ES-I3 (cell line): ENCODE data around the gene NTNG1.

Source experiments
- H3K36me3 ChIP-seq: 2 replicates; pipeline ENCODE4 v1.6.1; 2013; ENCODE audit warnings: mild to moderate bottlenecking, low read length, control low read depth, moderate library complexity; ENCODE audit not compliant: insufficient read depth
- H3K4me1 ChIP-seq: 2 replicates; pipeline ENCODE4 v1.6.1; 2013; ENCODE audit warnings: mild to moderate bottlenecking, control low read depth, low read length; ENCODE audit not compliant: insufficient read depth
- H3K9ac ChIP-seq: 2 replicates; pipeline ENCODE4 v1.6.1; 2013; ENCODE audit warnings: low read depth, mild to moderate bottlenecking, low read length, moderate library complexity
- H3K9me3 ChIP-seq: 2 replicates; pipeline ENCODE4 v1.6.1; 2013; ENCODE audit warnings: mild to moderate bottlenecking, low read length, moderate library complexity; ENCODE audit not compliant: control insufficient read depth, insufficient read depth

Gene NTNG1

DNA sequence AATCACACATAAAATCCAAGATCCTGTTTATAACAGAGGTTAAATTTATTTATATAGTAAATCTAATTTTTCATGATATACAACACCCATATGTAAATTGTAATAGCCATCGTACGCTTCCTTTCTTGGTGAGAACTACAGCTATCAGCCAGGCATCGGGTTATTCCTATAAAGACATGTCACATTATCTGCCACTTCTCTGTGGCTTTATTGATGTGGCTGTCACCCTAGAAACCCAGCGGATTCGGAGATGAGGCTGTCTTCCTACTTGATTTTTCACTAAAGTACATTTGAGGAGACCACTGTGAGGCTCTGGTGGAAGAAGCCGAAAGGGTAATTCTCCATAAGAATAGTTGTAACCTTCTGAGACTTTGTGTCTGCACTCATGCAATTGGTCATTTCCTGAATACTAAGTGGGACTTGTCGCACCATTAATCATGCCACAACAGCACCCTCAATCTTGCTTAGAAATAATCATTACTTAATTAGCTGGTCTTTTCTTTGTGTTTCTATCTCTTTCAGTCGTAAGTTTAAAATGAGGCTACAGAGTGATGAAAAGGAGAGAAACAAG is 106.0 kb downstream of the NTNG1 start:
- Histone ChIP-seq H3K9me3 (no peaks in the 10 kb centered on the region), H3K9ac (no peak overlapping the region), H3K4me1 (peaks cover 21% of the 10 kb centered on the region), H3K36me3 (no peaks in the 10 kb centered on the region)

GRCh38 chr1:107247679-107248078 is 106.8 kb downstream of the NTNG1 start:
- no peaks in the 10 kb centered on the region for H3K9me3 ChIP-seq
- peaks cover 21% of the 10 kb centered on the region for H3K4me1 ChIP-seq
- no peak overlapping the region for H3K9ac ChIP-seq
- H3K36me3 ChIP-seq, result no peaks in the 10 kb centered on the region

DNA sequence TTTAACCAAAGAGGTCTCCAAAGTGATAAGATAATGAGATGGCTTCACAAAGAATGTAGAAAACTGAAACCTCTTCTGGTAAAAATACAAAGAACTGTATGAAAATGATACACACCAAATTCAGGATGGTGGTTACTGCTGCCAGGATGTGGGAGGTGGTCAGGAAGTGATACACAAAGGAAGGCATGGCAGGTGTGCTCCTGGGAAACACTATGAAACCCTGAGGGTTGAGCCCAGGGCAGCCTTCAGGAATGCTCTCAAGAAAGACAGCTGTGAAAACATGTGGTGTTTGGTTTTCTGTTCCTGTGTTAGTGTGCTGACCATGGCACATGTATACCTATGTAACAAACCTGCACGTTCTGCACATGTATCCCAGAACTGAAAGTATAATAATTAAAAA is 109.3 kb downstream of the NTNG1 start:
- Histone ChIP-seq H3K36me3 (no peaks in the 10 kb centered on the region), H3K4me1 (peaks cover 30% of the 10 kb centered on the region), H3K9ac (no peak overlapping the region), H3K9me3 (no peaks in the 10 kb centered on the region)

- H3K36me3 ChIP-seq, result no peaks in the 10 kb centered on the region
- H3K4me1 ChIP-seq, result peaks cover 32% of the 10 kb centered on the region
- no peak overlapping the region for H3K9ac ChIP-seq
- H3K9me3 ChIP-seq, result no peaks in the 10 kb centered on the region
Measured at GRCh38 chr1:107251083-107251482, 110.2 kb downstream of the NTNG1 start.

DNA sequence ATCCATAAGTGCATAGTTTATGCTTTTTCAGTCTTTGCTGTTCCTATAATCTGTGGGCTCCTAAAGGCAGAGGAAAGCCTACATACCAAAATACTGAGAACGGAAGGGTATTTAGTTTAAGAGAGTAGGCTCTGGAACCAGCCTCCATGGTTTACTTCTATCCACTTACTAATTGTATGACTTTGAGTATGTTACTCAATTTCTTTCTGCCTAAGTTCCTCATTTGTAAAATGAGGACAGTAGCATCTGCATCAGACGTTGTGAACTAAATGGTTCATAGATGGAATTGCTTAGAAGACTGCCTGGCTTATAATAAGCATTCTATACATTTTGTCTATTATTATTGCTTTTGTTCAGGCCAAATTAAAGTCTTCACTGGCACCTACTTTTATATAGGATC is 111.0 kb downstream of the NTNG1 start:
- peaks cover 37% of the 10 kb centered on the region for H3K4me1 ChIP-seq
- H3K9ac ChIP-seq, result no peak overlapping the region
- no peaks in the 10 kb centered on the region for H3K9me3 ChIP-seq
- H3K36me3 ChIP-seq, result no peaks in the 10 kb centered on the region

- no peak overlapping the region for H3K9ac ChIP-seq
- no peaks in the 10 kb centered on the region for H3K9me3 ChIP-seq
- no peaks in the 10 kb centered on the region for H3K36me3 ChIP-seq
- H3K4me1 ChIP-seq, result peaks cover 33% of the 10 kb centered on the region
Measured at GRCh38 chr1:107252271-107252670, 111.4 kb downstream of the NTNG1 start.

GRCh38 chr1:107254306-107254705 is 113.5 kb downstream of the NTNG1 start:
- Histone ChIP-seq H3K9me3 (no peaks in the 10 kb centered on the region), H3K36me3 (no peaks in the 10 kb centered on the region), H3K4me1 (peaks cover 23% of the 10 kb centered on the region; the same call in 1 of the 2 replicates), H3K9ac (no peak overlapping the region)

- Histone ChIP-seq H3K9ac (no peak overlapping the region), H3K4me1 (peaks cover 18% of the 10 kb centered on the region; the same call in 1 of the 2 replicates), H3K9me3 (no peaks in the 10 kb centered on the region), H3K36me3 (no peaks in the 10 kb centered on the region)
Measured at GRCh38 chr1:107255469-107255868, 114.6 kb downstream of the NTNG1 start.

GRCh38 chr1:107262467-107263286 is 121.8 kb downstream of the NTNG1 start:
- H3K9ac ChIP-seq, result no peak overlapping the region; the same call in 1 of the 2 replicates
- H3K9me3 ChIP-seq, result no peaks in the 10 kb centered on the region
- 0 out of 2 replicates have a peak, but pooled peaks cover 4% of the 10 kb centered on the region for H3K4me1 ChIP-seq
- no peaks in the 10 kb centered on the region for H3K36me3 ChIP-seq

GRCh38 chr1:107263291-107263915 is 122.6 kb downstream of the NTNG1 start:
- H3K36me3 ChIP-seq, result no peaks in the 10 kb centered on the region

GRCh38 chr1:107264007-107264406 is 123.2 kb downstream of the NTNG1 start:
- 0 out of 2 replicates have a peak, but pooled peaks cover 4% of the 10 kb centered on the region for H3K4me1 ChIP-seq
- no peaks in the 10 kb centered on the region for H3K36me3 ChIP-seq
- H3K9ac ChIP-seq, result no peak overlapping the region
- H3K9me3 ChIP-seq, result no peaks in the 10 kb centered on the region

More at GRCh38 chr1:107263291-107263915, 122.6 kb downstream of the NTNG1 start:
- Histone ChIP-seq H3K9me3 (no peaks in the 10 kb centered on the region), H3K4me1 (0 out of 2 replicates have a peak, but pooled peaks cover 4% of the 10 kb centered on the region), H3K9ac (no peak overlapping the region)

DNA sequence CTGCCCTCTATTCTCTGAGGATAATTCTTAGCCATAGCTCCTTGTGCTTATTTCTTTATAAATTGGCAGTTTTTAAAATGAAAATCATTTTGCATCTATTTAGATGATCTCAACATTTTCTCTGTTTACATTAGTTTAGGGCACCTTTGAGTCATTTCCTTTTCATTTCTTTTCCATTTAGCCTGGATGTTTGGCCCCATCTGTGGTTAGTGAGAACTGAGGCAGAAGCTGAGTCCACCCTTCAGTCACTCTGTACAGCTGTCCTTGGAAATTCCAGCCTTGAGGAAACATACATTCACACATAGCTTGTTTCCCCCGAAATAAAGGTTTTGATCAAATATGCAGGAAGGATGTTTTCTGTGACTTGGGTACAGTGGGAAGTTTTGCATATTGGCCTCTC is 123.7 kb downstream of the NTNG1 start:
- Histone ChIP-seq H3K9me3 (no peaks in the 10 kb centered on the region), H3K4me1 (0 out of 2 replicates have a peak, but pooled peaks cover 4% of the 10 kb centered on the region), H3K9ac (no peak overlapping the region), H3K36me3 (no peaks in the 10 kb centered on the region)

DNA sequence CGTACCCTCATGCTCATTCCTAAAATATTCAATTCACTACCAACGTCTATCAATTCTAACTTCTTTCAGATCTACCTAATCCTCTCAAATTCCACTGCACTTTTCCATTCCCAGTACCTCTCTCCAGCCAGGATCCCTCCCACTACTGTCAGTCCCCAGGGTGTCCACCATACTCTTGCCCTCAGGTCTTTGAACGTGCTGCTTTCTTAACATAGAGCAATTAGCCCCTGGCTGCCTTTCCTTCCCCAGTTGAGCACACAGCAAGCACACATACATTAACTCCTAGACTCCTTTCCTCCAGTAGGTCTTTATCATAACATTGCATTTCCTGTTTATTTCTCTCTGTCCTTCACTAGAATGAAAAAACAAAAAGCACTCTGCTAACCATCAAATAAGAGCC is 126.7 kb downstream of the NTNG1 start:
- Histone ChIP-seq H3K36me3 (no peaks in the 10 kb centered on the region), H3K9me3 (no peaks in the 10 kb centered on the region), H3K4me1 (0 out of 2 replicates have a peak, but pooled peaks cover 4% of the 10 kb centered on the region), H3K9ac (no peak overlapping the region)

DNA sequence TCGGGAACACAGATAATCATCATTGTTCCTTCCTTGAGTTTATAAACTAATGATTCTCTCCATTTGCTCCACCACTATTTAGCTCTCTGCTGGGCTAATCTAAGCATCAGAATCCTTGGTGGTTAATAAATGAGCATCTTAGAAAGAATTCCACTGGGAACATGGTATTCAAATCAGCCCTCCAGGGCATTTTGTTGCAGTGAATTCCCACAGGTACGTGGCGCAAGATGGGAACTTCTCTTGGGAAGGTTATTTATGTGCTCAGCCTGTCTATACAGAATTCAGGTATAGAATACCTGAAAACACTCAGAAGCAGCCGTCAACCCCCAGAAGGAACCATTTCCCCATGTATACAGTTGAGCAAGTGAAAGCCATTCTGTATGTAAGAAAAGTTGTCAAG is 131.5 kb downstream of the NTNG1 start:
- Histone ChIP-seq H3K9ac (no peak overlapping the region), H3K4me1 (peaks cover 3% of the 10 kb centered on the region; the same call in 1 of the 2 replicates), H3K9me3 (no peaks in the 10 kb centered on the region), H3K36me3 (no peaks in the 10 kb centered on the region)
